CD4-positive, alpha-beta T cell (primary cell): ENCODE results near the gene ASB16. TPM values are rescaled to one million over a fixed set of nuclear protein-coding genes. Genes with fewer than 3 reads are reported as not detected.

ENCODE experiments used
- ATAC-seq: fragments of 200-7000 bp; cut with Tn5 transposase; one replicate; pipeline ENCODE4 v1.10.0; 2022; ENCODE audit warnings: mild to moderate bottlenecking; ENCODE audit not compliant: poor library complexity
- CTCF ChIA-PET: fragments of 350-600 bp; sonication (Branson Sonifier 250); formaldehyde crosslinking; loops from one replicate; lab custom pipeline; 2021; ENCODE audit warnings: antibody characterized with exemption, inconsistent platforms; lab: Charles Lee
- POLR2A ChIA-PET: fragments of 350-600 bp; sonication (Branson Sonifier 250); formaldehyde crosslinking; loops from one replicate; lab custom pipeline; 2021; ENCODE audit warnings: antibody characterized with exemption, inconsistent platforms; lab: Charles Lee
- DNase-seq, 14 experiments: peaks; one replicate each; pipeline ENCODE4 v3.0.0-alpha.2; 2013 to 2020; ENCODE audit warnings: mixed read lengths in 2 of 14
- H3K27ac ChIP-seq, 2 donors: one replicate each; pipeline versions ENCODE4 v1.5.1 to v1.7.0; 2013; ENCODE audit warnings: low read length in 2 of 2, low read depth in 1 of 2, mild to moderate bottlenecking in 1 of 2
- H3K27me3 ChIP-seq, 2 experiments: 1 replicate in 1 of 2; 2 replicates in 1 of 2; pipeline versions ENCODE4 v1.6.1 to v1.7.0; 2013; ENCODE audit warnings: low read length in 2 of 2, control low read depth in 1 of 2, mild to moderate bottlenecking in 1 of 2, moderate library complexity in 1 of 2; ENCODE audit not compliant: insufficient read depth in 2 of 2, control insufficient read depth in 1 of 2
- H3K36me3 ChIP-seq: one replicate; pipeline ENCODE4 v1.6.1; 2013; ENCODE audit warnings: low read length, control low read depth; ENCODE audit not compliant: insufficient read depth
- H3K4me1 ChIP-seq: one replicate; pipeline ENCODE4 v1.6.1; 2013; ENCODE audit warnings: low read length, control low read depth; ENCODE audit not compliant: insufficient read depth
- H3K4me3 ChIP-seq: one replicate; pipeline ENCODE4 v1.5.1; 2013; ENCODE audit warnings: mild to moderate bottlenecking, low read length, moderate library complexity
- H3K9me3 ChIP-seq, 2 experiments: 1 replicate in 1 of 2; 2 replicates in 1 of 2; pipeline versions ENCODE4 v1.6.1 to v1.7.0; 2013; ENCODE audit warnings: low read length in 2 of 2, mild to moderate bottlenecking in 2 of 2, control low read depth in 1 of 2, moderate library complexity in 1 of 2; ENCODE audit not compliant: control insufficient read depth in 1 of 2, insufficient read depth in 1 of 2
- H3K27ac Mint-ChIP-seq: one replicate; pipeline ENCODE4 v1.8.0; 2020; ENCODE audit warnings: mixed read lengths
- H3K27me3 Mint-ChIP-seq: one replicate; pipeline ENCODE4 v1.8.0; 2021; ENCODE audit warnings: mixed read lengths
- H3K36me3 Mint-ChIP-seq: one replicate; pipeline ENCODE4 v1.8.0; 2021; ENCODE audit warnings: low read depth, mixed read lengths
- H3K4me1 Mint-ChIP-seq: one replicate; pipeline ENCODE4 v1.8.0; 2021; ENCODE audit warnings: low read depth, mixed read lengths
- H3K4me3 Mint-ChIP-seq: one replicate; pipeline ENCODE4 v1.8.0; 2020; ENCODE audit warnings: mild to moderate bottlenecking, mixed read lengths
- H3K9me3 Mint-ChIP-seq: one replicate; pipeline ENCODE4 v1.8.0; 2020; ENCODE audit warnings: mixed read lengths
- intact Hi-C, 2 experiments: fragments of 100-400 bp; cut with DNase I in 1 of 2; cut with micrococcal nuclease in 1 of 2; formaldehyde crosslinking; loops; one replicate each; pipeline versions ENCODE4 v1.15.1 to v1.9.0; 2023 to 2025; cut with DNase I, micrococcal nuclease
- total RNA-seq, 174 experiments: library from RNA in 2 of 174; stranded (reverse) in 2 of 174; gene quantifications; one replicate each; pipeline ENCODE4 v1.2.3 and lab custom pipeline; 2021 to 2026
- TF ChIP-seq, protein P1 (sequence below): fragments of 200-600 bp; IDR thresholded peaks from one replicate; pipeline ENCODE4 v1.8.0; 2022; ENCODE audit warnings: antibody characterized with exemption, mild to moderate bottlenecking

ASB16 gene
- total RNA-seq, 2 experiments from 2014 or later: 0.11 TPM; not detected in 1

DNA sequence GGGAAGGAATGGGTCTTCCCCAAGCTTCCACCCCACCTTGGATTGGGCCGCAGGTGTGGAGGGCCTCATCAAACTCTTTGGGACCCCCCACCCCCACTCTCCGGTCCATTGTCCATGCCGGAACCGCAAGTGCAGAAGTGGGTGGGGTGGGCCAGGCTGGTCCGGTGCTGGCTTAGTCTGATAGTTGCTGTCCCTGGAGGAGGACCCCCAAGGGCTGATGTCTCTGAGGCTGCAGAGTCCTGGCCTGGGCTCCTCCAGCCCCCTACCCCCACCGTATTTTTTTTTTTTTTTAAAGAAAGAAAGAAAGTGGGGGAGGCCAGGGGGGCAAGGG, 36.3 kb downstream of the ASB16 start:
- TF ChIP-seq, protein P1, sequence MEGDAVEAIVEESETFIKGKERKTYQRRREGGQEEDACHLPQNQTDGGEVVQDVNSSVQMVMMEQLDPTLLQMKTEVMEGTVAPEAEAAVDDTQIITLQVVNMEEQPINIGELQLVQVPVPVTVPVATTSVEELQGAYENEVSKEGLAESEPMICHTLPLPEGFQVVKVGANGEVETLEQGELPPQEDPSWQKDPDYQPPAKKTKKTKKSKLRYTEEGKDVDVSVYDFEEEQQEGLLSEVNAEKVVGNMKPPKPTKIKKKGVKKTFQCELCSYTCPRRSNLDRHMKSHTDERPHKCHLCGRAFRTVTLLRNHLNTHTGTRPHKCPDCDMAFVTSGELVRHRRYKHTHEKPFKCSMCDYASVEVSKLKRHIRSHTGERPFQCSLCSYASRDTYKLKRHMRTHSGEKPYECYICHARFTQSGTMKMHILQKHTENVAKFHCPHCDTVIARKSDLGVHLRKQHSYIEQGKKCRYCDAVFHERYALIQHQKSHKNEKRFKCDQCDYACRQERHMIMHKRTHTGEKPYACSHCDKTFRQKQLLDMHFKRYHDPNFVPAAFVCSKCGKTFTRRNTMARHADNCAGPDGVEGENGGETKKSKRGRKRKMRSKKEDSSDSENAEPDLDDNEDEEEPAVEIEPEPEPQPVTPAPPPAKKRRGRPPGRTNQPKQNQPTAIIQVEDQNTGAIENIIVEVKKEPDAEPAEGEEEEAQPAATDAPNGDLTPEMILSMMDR: no peak
- H3K9me3 ChIP-seq: no peaks in the 10 kb centered on the region
- Mint-ChIP-seq H3K9me3 (no peaks in the 10 kb centered on the region), H3K27me3 (no peaks in the 10 kb centered on the region), H3K36me3 (peaks cover 57% of the 10 kb centered on the region), H3K4me3 (no peak overlapping the region), H3K27ac (no peak overlapping the region), H3K4me1 (peaks cover 35% of the 10 kb centered on the region)
- no peaks in the 10 kb centered on the region for H3K27me3 ChIP-seq
- ATAC-seq (no peak), DNase-seq (no peak)
- H3K27ac ChIP-seq: peak overlapping the region in 1 of 2 donors; percentile 1
- intact Hi-C loops: no loop called here
- POLR2A ChIA-PET: interaction anchor here (1.2 to 3.1 kb wide), 4 partner anchors 10 to 120 kb away, joined by 4 to 21 read pairs (median 8); partner anchors contain the start of gene UBTF
- H3K36me3 ChIP-seq: peaks cover 50% of the 10 kb centered on the region
- H3K4me3 ChIP-seq: no peak overlapping the region
- peaks cover 54% of the 10 kb centered on the region for H3K4me1 ChIP-seq
- CTCF ChIA-PET: interaction anchor here (0.8 kb wide), 1 partner anchor 125 kb away, joined by 4 read pairs; no protein-coding TSS in a partner anchor

DNA sequence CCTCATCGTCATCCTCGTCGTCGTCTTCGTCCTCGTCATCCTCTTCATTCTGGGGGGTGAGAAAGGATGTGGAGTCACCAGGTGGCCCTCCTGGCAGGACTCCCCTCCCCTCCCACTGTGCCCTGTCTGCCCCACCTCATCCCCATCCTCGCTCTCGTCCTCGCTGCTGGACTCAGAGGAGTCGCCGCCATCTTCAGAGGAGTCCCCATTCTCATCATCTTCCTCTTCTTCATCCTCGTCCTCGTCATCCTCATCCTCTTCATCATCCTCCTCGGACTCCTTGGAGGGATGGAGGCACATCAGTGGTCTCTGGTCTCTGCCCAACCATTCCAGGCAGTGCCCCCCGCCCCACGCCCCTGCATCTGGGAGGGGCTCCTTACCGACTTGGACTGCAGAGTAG, 36.8 kb downstream of the ASB16 start:
- Histone ChIP-seq H3K4me1 (peaks cover 59% of the 10 kb centered on the region), H3K27ac (no peak overlapping the region), H3K36me3 (peaks cover 53% of the 10 kb centered on the region), H3K9me3 (no peaks in the 10 kb centered on the region), H3K27me3 (no peaks in the 10 kb centered on the region), H3K4me3 (no peak overlapping the region)
- H3K9me3 Mint-ChIP-seq: no peaks in the 10 kb centered on the region
- intact Hi-C loops: no loop called here
- no peaks in the 10 kb centered on the region for H3K27me3 Mint-ChIP-seq
- no peak overlapping the region for H3K4me3 Mint-ChIP-seq
- no peak for ATAC-seq
- TF ChIP-seq, protein P1: no peak
- peaks cover 57% of the 10 kb centered on the region for H3K36me3 Mint-ChIP-seq
- no peak overlapping the region for H3K27ac Mint-ChIP-seq
- POLR2A ChIA-PET: interaction anchor here (1.8 to 3.1 kb wide), 3 partner anchors 9 to 14 kb away, joined by 7 to 21 read pairs (median 10); partner anchors contain the start of gene UBTF
- peak in 1 of 14 experiments; percentile 26 for DNase-seq
- CTCF ChIA-PET: interaction anchor here (0.6 kb wide), 1 partner anchor 134 kb away, joined by 3 read pairs; no protein-coding TSS in a partner anchor
- peaks cover 35% of the 10 kb centered on the region for H3K4me1 Mint-ChIP-seq

DNA sequence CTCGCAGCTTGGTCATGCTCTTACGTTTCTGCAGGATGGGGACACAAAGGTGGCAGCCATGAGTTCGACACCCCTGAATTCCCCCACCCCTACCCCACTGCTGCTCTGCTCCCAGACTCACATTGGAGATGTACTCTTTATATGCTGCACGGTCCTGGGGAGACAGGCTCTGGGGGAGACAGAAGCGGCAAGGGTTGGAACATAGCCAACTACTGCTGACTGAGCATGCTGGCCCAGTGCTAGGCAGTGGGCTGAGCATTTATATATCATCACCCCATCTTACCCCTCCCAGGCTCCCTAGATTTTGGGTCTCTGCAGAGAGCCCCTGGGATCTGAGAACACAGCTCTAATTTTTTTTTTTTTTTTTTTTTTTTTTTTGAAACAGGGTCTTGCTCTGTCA, 37.2 kb downstream of the ASB16 start:
- Mint-ChIP-seq H3K9me3 (no peaks in the 10 kb centered on the region), H3K4me3 (no peak overlapping the region), H3K4me1 (peaks cover 30% of the 10 kb centered on the region), H3K27ac (no peak overlapping the region), H3K36me3 (peaks cover 59% of the 10 kb centered on the region), H3K27me3 (no peaks in the 10 kb centered on the region)
- ChIA-PET POLR2A (interaction anchor here (1.0 to 3.1 kb wide), 2 partner anchors 9 to 117 kb away, joined by 3 to 21 read pairs; partner anchors contain the start of gene SLC25A39), CTCF (interaction anchor here (0.6 to 3.3 kb wide), 2 partner anchors 122 to 134 kb away, joined by 3 to 33 read pairs; no protein-coding TSS in a partner anchor)
- Histone ChIP-seq H3K9me3 (no peaks in the 10 kb centered on the region), H3K27ac (no peak overlapping the region), H3K4me3 (no peak overlapping the region), H3K4me1 (peaks cover 63% of the 10 kb centered on the region), H3K36me3 (peaks cover 55% of the 10 kb centered on the region), H3K27me3 (no peaks in the 10 kb centered on the region)
- DNase-seq: no peak
- intact Hi-C loops: no loop called here
- TF ChIP-seq, protein P1: no peak
- ATAC-seq: no peak
